Neuronal stem cell (in vitro differentiated cells): ENCODE measurements around the gene SNAPC2.

ENCODE experiments used
- DNase-seq: peaks from one replicate; pipeline ENCODE4 v3.0.0-alpha.2; 2013; ENCODE audit warnings: low spot score
- H2AFZ ChIP-seq: one replicate; pipeline ENCODE4 v1.6.1; 2013; ENCODE audit warnings: mild to moderate bottlenecking, low read length, inconsistent platforms
- H2AK5ac ChIP-seq: 2 replicates; pipeline ENCODE4 v1.6.1; 2013; ENCODE audit warnings: low read depth, mild to moderate bottlenecking, inconsistent platforms, low read length, moderate library complexity, mixed read lengths
- H2BK120ac ChIP-seq: 2 replicates; pipeline ENCODE4 v1.6.1; 2013; ENCODE audit warnings: low read depth, mild to moderate bottlenecking, inconsistent platforms, low read length, moderate library complexity, mixed read lengths
- H2BK12ac ChIP-seq: one replicate; pipeline ENCODE4 v1.6.1; 2013; ENCODE audit warnings: low read length, inconsistent platforms
- H2BK15ac ChIP-seq: 2 replicates; pipeline ENCODE4 v1.6.1; 2013; ENCODE audit warnings: mild to moderate bottlenecking, low read length, inconsistent platforms, mixed read lengths
- H2BK5ac ChIP-seq: one replicate; pipeline ENCODE4 v1.6.1; 2013; ENCODE audit warnings: inconsistent platforms, mild to moderate bottlenecking, low read length, moderate library complexity
- H3K14ac ChIP-seq: one replicate; pipeline ENCODE4 v1.6.1; 2013; ENCODE audit warnings: low read length, inconsistent platforms
- H3K18ac ChIP-seq: 2 replicates; pipeline ENCODE4 v1.6.1; 2013; ENCODE audit warnings: low read length, inconsistent platforms
- H3K23ac ChIP-seq: 2 replicates; pipeline ENCODE4 v1.6.1; 2013; ENCODE audit warnings: low read depth, mild to moderate bottlenecking, mixed read lengths, low read length, inconsistent platforms; ENCODE audit not compliant: poor library complexity
- H3K27ac ChIP-seq: replicated peaks from 3 replicates; pipeline ENCODE4 v1.5.1; 2013; ENCODE audit warnings: low read length, inconsistent platforms
- H3K27me3 ChIP-seq, 3 experiments: 2 replicates each; pipeline ENCODE4 v1.6.1; 2013; ENCODE audit warnings: low read length in 3 of 3, mild to moderate bottlenecking in 2 of 3, inconsistent platforms in 1 of 3, low read depth in 1 of 3, mixed read lengths in 1 of 3, moderate library complexity in 1 of 3; ENCODE audit not compliant: control insufficient read depth in 3 of 3, insufficient read depth in 3 of 3
- H3K36me3 ChIP-seq, 2 donors: replicated peaks in 1 of 2; 2 replicates each; pipeline ENCODE4 v1.6.1; 2013; ENCODE audit warnings: low read length in 2 of 2; ENCODE audit not compliant: control insufficient read depth in 2 of 2, insufficient read depth in 2 of 2
- H3K4ac ChIP-seq: 2 replicates; pipeline ENCODE4 v1.6.1; 2013; ENCODE audit warnings: inconsistent platforms, mild to moderate bottlenecking, low read length, moderate library complexity
- H3K4me1 ChIP-seq, 2 donors: 1 replicate in 1 of 2; 2 replicates in 1 of 2; pipeline ENCODE4 v1.6.1; 2013; ENCODE audit warnings: low read length in 2 of 2, low read depth in 1 of 2; ENCODE audit not compliant: control insufficient read depth in 2 of 2, insufficient read depth in 1 of 2
- H3K4me2 ChIP-seq: one replicate; pipeline ENCODE4 v1.6.1; 2013; ENCODE audit warnings: mild to moderate bottlenecking, low read length, inconsistent platforms; ENCODE audit not compliant: insufficient read depth, poor library complexity, severe bottlenecking
- H3K4me3 ChIP-seq, 2 donors: 2 replicates each; pipeline ENCODE4 v1.5.1; 2013; ENCODE audit warnings: low read length in 2 of 2, mild to moderate bottlenecking in 2 of 2, inconsistent platforms in 1 of 2, moderate library complexity in 1 of 2
- H3K79me1 ChIP-seq: one replicate; pipeline ENCODE4 v1.6.1; 2013; ENCODE audit warnings: low read depth, mild to moderate bottlenecking, inconsistent platforms, low read length, moderate library complexity
- H3K9ac ChIP-seq: one replicate; pipeline ENCODE4 v1.6.1; 2013; ENCODE audit warnings: mild to moderate bottlenecking, low read depth, low read length, inconsistent platforms; ENCODE audit not compliant: poor library complexity
- H3K9me3 ChIP-seq, 2 donors: replicated peaks in 1 of 2; 2 replicates each; pipeline versions ENCODE3 to v1.6.1; 2013; ENCODE audit warnings: low read length in 2 of 2, mild to moderate bottlenecking in 2 of 2, inconsistent platforms in 1 of 2, low read depth in 1 of 2, mixed read lengths in 1 of 2, moderate library complexity in 1 of 2; ENCODE audit not compliant: control insufficient read depth in 2 of 2, insufficient read depth in 1 of 2
- H4K8ac ChIP-seq: one replicate; pipeline ENCODE4 v1.6.1; 2013; ENCODE audit warnings: low read depth, mild to moderate bottlenecking, inconsistent platforms, low read length, moderate library complexity
- H4K91ac ChIP-seq: one replicate; pipeline ENCODE4 v1.6.1; 2013; ENCODE audit warnings: low read length, low read depth, mild to moderate bottlenecking, inconsistent platforms; ENCODE audit not compliant: poor library complexity
- WGBS, 2 donors: extraction: QIAGEN DNeasy Blood & Tissue Kit; methylation state at CpG; one replicate each; pipeline ENCODE4 v1.1.7; 2013; ENCODE audit warnings: missing lambda C conversion rate in 2 of 2, mixed read lengths in 1 of 2; ENCODE audit not compliant: insufficient read length in 2 of 2, insufficient replicate concordance in 1 of 2; ENCODE audit errors: extremely low coverage in 2 of 2; 5-methylcytosine and 5-hydroxymethylcytosine counted together

SNAPC2 gene

DNA sequence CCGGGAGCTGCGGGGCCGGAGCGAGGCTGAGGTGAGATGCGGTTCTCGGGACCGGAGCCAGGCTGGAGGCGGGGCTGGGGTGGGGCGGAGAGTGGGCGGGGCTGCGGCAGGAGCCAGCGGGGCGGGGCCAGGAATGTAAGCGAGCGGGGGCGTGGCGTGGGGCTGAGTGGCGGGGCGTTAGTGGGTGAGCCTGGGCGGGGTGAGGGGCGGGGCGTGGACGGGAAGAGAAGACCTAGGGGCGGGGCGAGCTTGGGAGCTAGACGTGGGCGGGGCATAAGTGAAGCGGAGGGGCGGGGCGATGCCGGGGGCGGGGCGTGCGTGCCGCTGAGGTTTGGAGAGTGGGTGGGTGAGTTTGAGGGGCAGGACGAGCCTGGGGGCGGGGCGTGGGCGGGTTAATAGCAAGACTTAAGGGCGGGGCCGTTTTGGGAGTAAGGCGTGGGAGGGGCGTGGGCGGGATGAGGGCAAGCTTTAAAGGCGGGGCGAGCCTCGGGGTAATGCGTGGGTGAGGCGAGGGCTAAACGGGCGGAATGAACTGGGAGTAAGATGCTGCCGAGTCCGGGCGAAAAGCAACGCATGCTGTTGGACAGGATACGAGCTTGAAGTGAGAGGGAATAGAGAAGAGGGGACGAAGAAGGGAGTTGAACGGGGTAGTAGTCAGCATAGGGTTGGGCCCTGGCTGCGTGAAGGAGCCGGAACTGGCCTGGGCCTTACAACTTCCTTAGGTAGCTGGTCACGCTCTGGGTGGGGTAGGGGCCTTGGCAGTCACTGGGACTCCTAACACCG is 572 bp downstream of the SNAPC2 start:
- Histone ChIP-seq H4K91ac (no peak overlapping the region), H3K18ac (peak overlapping the region; percentile 96), H3K4ac (no peak overlapping the region), H4K8ac (no peak overlapping the region), H2BK12ac (no peak overlapping the region), H3K4me3 (peak overlapping the region; percentile 64 to 98), H2BK120ac (no peak overlapping the region), H3K27me3 (peaks cover 17 to 31% (median 18%) of the 10 kb centered on the region in 3 experiments), H3K36me3 (peaks cover 23 to 29% of the 10 kb centered on the region in 2 donors), H3K4me2 (peak overlapping the region; percentile 75), H3K23ac (peak overlapping the region; percentile 80), H3K9me3 (no peaks in the 10 kb centered on the region), H2AFZ (peak overlapping the region; percentile 95), H2AK5ac (peak overlapping the region; percentile 93), H3K9ac (peak overlapping the region; percentile 92), H2BK5ac (peak overlapping the region; percentile 87), H3K79me1 (peaks cover 22% of the 10 kb centered on the region), H3K14ac (peak overlapping the region; percentile 15), H3K27ac (peak overlapping the region; percentile 96), H2BK15ac (peak overlapping the region; percentile 95), H3K4me1 (peaks cover 22 to 29% of the 10 kb centered on the region in 2 donors)
- no CpG with 5 or more reads among the region's 62 CpGs for WGBS, 2 donors
- peak; percentile 95 for DNase-seq

GRCh38 chr19:7921302-7921966 is 1.3 kb downstream of the SNAPC2 start:
- no peak overlapping the region for H4K8ac ChIP-seq
- H3K9me3 ChIP-seq = no peaks in the 10 kb centered on the region
- H3K4me1 ChIP-seq = peaks cover 23 to 32% of the 10 kb centered on the region in 2 donors
- no peak overlapping the region for H2BK120ac ChIP-seq
- peak overlapping the region; percentile 25 for H3K23ac ChIP-seq
- H4K91ac ChIP-seq = no peak overlapping the region
- peak overlapping the region; percentile 15 for H3K14ac ChIP-seq
- peak overlapping the region; percentile 44 for H2AFZ ChIP-seq
- peaks cover 22% of the 10 kb centered on the region for H3K79me1 ChIP-seq
- H3K36me3 ChIP-seq = peaks cover 23 to 29% of the 10 kb centered on the region in 2 donors
- peak overlapping the region; percentile 75 for H3K4me2 ChIP-seq
- no peak overlapping the region for H2BK15ac ChIP-seq
- WGBS, 2 donors = no CpG with 5 or more reads among the region's 17 CpGs
- H2BK12ac ChIP-seq = no peak overlapping the region
- peak overlapping the region; percentile 84 for H3K18ac ChIP-seq
- no peak overlapping the region for H3K4ac ChIP-seq
- H3K27me3 ChIP-seq = peaks cover 12 to 24% (median 13%) of the 10 kb centered on the region in 3 experiments
- H3K27ac ChIP-seq = peak overlapping the region; percentile 84
- peak overlapping the region; percentile 20 for H2BK5ac ChIP-seq
- peak overlapping the region; percentile 76 for H3K9ac ChIP-seq
- DNase-seq = no peak
- H2AK5ac ChIP-seq = peak overlapping the region; percentile 93
- H3K4me3 ChIP-seq = peak overlapping the region; percentile 62 to 81

DNA sequence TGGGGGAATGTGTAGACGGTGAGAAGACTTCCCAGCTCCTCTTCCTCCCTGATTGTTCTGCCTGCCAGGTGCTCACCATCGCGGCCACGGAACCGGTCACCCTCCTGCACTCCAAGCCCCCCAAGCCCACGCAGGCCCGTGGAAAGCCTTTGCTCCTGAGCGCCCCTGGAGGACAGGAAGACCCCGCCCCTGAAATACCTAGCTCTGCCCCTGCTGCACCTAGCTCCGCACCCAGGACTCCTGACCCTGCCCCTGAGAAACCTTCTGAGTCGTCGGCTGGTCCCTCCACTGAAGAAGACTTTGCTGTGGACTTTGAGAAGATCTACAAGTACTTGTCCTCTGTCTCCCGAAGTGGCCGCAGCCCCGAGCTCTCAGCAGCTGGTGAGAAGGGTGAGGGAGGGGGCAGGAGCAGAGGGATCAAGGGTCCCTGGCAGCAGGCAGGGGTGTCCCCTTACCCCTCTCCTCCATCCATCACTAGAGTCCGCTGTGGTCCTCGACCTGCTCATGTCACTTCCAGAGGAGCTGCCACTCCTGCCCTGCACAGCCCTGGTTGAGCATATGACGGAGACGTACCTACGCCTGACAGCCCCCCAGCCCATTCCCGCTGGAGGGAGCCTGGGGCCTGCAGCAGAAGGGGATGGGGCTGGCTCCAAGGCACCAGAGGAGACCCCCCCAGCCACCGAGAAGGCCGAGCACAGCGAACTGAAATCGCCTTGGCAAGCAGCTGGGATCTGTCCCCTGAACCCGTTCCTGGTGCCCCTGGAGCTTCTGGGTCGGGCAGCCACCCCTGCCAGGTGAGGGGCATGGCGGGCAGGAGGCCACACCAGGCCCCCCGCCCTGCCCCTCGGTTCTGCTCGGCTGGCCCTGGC is 2.1 kb downstream of the SNAPC2 start:
- Histone ChIP-seq H2BK12ac (peak overlapping the region; percentile 41), H2AFZ (no peak overlapping the region)
- no CpG with 5 or more reads among the region's 31 CpGs for WGBS, 2 donors

More for the DNA sequence above, 2.1 kb downstream of the SNAPC2 start:
- Histone ChIP-seq H2BK120ac (no peak overlapping the region), H3K36me3 (peaks cover 23 to 36% of the 10 kb centered on the region in 2 donors), H3K4ac (no peak overlapping the region), H3K27ac (no peak overlapping the region), H3K14ac (no peak overlapping the region), H3K4me2 (no peak overlapping the region), H2BK15ac (no peak overlapping the region), H3K18ac (no peak overlapping the region), H3K79me1 (peaks cover 22% of the 10 kb centered on the region), H3K4me1 (peaks cover 23 to 34% of the 10 kb centered on the region in 2 donors), H3K9ac (peak overlapping the region; percentile 51), H3K4me3 (peak overlapping the region in 1 of 2 donors; percentile 62), H4K91ac (no peak overlapping the region), H3K9me3 (no peaks in the 10 kb centered on the region), H3K27me3 (peaks cover 4 to 17% (median 5%) of the 10 kb centered on the region in 3 experiments), H2AK5ac (peak overlapping the region; percentile 74), H4K8ac (no peak overlapping the region), H3K23ac (peak overlapping the region; percentile 25), H2BK5ac (no peak overlapping the region)
- no peak for DNase-seq
